Endothelial cell of umbilical vein (primary cell): ENCODE measurements around the gene PRKAG2. TPM values are rescaled to one million over a fixed set of nuclear protein-coding genes. Genes with fewer than 3 reads are reported as not detected.

ENCODE experiments used
- BruUV-seq: library from RNA; stranded (reverse); fragments of 400-500 nt; replicated peaks from 2 replicates; lab custom pipeline; 2021; lab: Mats Ljungman, UMichigan
- CTCF ChIA-PET: fragments of 300-600, 350-600 bp; sonication (Branson Sonifier 250); formaldehyde crosslinking; loops from one replicate; lab custom pipeline; 2021; ENCODE audit warnings: antibody characterized with exemption, inconsistent platforms; lab: Charles Lee
- POLR2A ChIA-PET: fragments of 300-600, 350-600 bp; sonication (Branson Sonifier 250); formaldehyde crosslinking; loops from one replicate; lab custom pipeline; 2021; ENCODE audit warnings: antibody characterized with exemption, inconsistent platforms; lab: Charles Lee
- DNase-seq: peaks from one replicate; pipeline ENCODE4 v3.0.0-alpha.2; 2011; ENCODE audit warnings: low read depth, low spot score
- FAIRE-seq: peaks from 2 replicates; lab custom pipeline; 2011; peaks lifted over from hg19 to GRCh38; lab: Jason Lieb, UNC
- H2AFZ ChIP-seq: 2 replicates; pipeline ENCODE4 v1.6.0; 2012; ENCODE audit warnings: low read depth, low read length, control low read depth, inconsistent platforms
- H3K27ac ChIP-seq: 2 replicates; pipeline ENCODE4 v1.5.1; 2011; ENCODE audit warnings: low read depth, mild to moderate bottlenecking, control low read depth, low read length, moderate library complexity; ENCODE audit not compliant: insufficient read depth
- H3K27me3 ChIP-seq, 2 experiments: 2 replicates each; pipeline versions ENCODE4 v1.6.0 to v1.6.1; 2011; ENCODE audit warnings: low read length in 2 of 2, mixed read lengths in 1 of 2; ENCODE audit not compliant: control insufficient read depth in 2 of 2, insufficient read depth in 2 of 2
- H3K36me3 ChIP-seq, 2 experiments: 2 replicates in 1 of 2; 3 replicates in 1 of 2; pipeline ENCODE4 v1.5.1; 2011; ENCODE audit warnings: low read length in 2 of 2, mild to moderate bottlenecking in 1 of 2, moderate library complexity in 1 of 2; ENCODE audit not compliant: control insufficient read depth in 2 of 2, insufficient read depth in 2 of 2; ENCODE audit errors: extremely low read depth in 1 of 2
- H3K4me1 ChIP-seq: 3 replicates; pipeline ENCODE4 v1.5.1; 2011; ENCODE audit warnings: mild to moderate bottlenecking, low read length; ENCODE audit not compliant: control insufficient read depth, insufficient read depth; ENCODE audit errors: extremely low read depth
- H3K4me2 ChIP-seq: 2 replicates; pipeline ENCODE4 v1.6.1; 2011; ENCODE audit warnings: low read length, control low read depth, mixed read lengths; ENCODE audit not compliant: insufficient read depth
- H3K4me3 ChIP-seq, 3 experiments: fragments of 200-600 bp in 1 of 3; sonication (generic), shearing (Covaris generic) in 1 of 3; replicated peaks in 1 of 3; 2 replicates each; pipeline ENCODE4 v1.5.1; 2011 to 2016; ENCODE audit warnings: control low read depth in 3 of 3, low read length in 3 of 3, mild to moderate bottlenecking in 2 of 3, inconsistent platforms in 1 of 3, low read depth in 1 of 3, moderate library complexity in 1 of 3; ENCODE audit not compliant: insufficient read depth in 1 of 3
- H3K79me2 ChIP-seq: 2 replicates; pipeline ENCODE4 v1.6.0; 2012; ENCODE audit warnings: low read length, inconsistent platforms; ENCODE audit not compliant: control insufficient read depth, insufficient read depth
- H3K9ac ChIP-seq: replicated peaks from 2 replicates; pipeline ENCODE3; 2011; ENCODE audit warnings: low read length, control low read depth; ENCODE audit not compliant: insufficient read depth; ENCODE audit errors: extremely low read depth
- H3K9me1 ChIP-seq: replicated peaks from 3 replicates; pipeline ENCODE4 v1.6.0; 2011; ENCODE audit warnings: mild to moderate bottlenecking, low read length; ENCODE audit not compliant: control insufficient read depth, insufficient read depth; ENCODE audit errors: extremely low read depth
- H3K9me3 ChIP-seq: replicated peaks from 2 replicates; pipeline ENCODE4 v1.5.1; 2012; ENCODE audit warnings: low read length, inconsistent platforms; ENCODE audit not compliant: control insufficient read depth, insufficient read depth
- H4K20me1 ChIP-seq: replicated peaks from 2 replicates; pipeline ENCODE3; 2011; ENCODE audit warnings: mild to moderate bottlenecking, low read length; ENCODE audit not compliant: control insufficient read depth, insufficient read depth; ENCODE audit errors: extremely low read depth
- CTCF ChIP-seq, 2 donors: IDR thresholded peaks; 1 replicate in 1 of 2; 2 replicates in 1 of 2; pipeline ENCODE4 v1.5.1; 2011; ENCODE audit warnings: low read length in 2 of 2, mild to moderate bottlenecking in 2 of 2, moderate library complexity in 2 of 2, control low read depth in 1 of 2, inconsistent platforms in 1 of 2, low read depth in 1 of 2; ENCODE audit not compliant: insufficient read depth in 1 of 2; ENCODE audit errors: extremely low read depth in 1 of 2
- EZH2 ChIP-seq: IDR thresholded peaks from 2 replicates; pipeline ENCODE4 v1.6.1; 2012; ENCODE audit warnings: borderline replicate concordance, low read depth, mild to moderate bottlenecking, moderate library complexity, low read length, inconsistent platforms; ENCODE audit not compliant: severe bottlenecking
- FOS ChIP-seq: IDR thresholded peaks from 2 replicates; pipeline ENCODE4 v1.6.1; 2011; ENCODE audit warnings: mild to moderate bottlenecking, low read length, moderate library complexity, borderline replicate concordance; ENCODE audit not compliant: insufficient read depth
- GATA2 ChIP-seq: IDR thresholded peaks from 2 replicates; pipeline ENCODE4 v1.7.0; 2011; ENCODE audit warnings: low read depth, mild to moderate bottlenecking, moderate library complexity, mixed read lengths, low read length; ENCODE audit not compliant: insufficient read length, insufficient read depth
- JUN ChIP-seq: IDR thresholded peaks from 2 replicates; pipeline ENCODE4 v1.6.1; 2011; ENCODE audit warnings: borderline replicate concordance, low read depth; ENCODE audit not compliant: insufficient read length, insufficient read depth
- MAX ChIP-seq: IDR thresholded peaks from 2 replicates; pipeline ENCODE4 v1.6.1; 2011; ENCODE audit not compliant: insufficient read depth, insufficient read length
- MYC ChIP-seq: IDR thresholded peaks from one replicate; pipeline ENCODE4 v1.6.1; 2011; ENCODE audit warnings: mild to moderate bottlenecking, low read depth, low read length
- POLR2A ChIP-seq: IDR thresholded peaks from 2 replicates; pipeline ENCODE4 v1.6.1; 2012; ENCODE audit warnings: low read depth, mild to moderate bottlenecking, control low read depth, low read length
- POLR2AphosphoS5 ChIP-seq: IDR thresholded peaks from 2 replicates; pipeline ENCODE4 v1.6.1; 2012; ENCODE audit warnings: low read depth, mild to moderate bottlenecking, control low read depth, low read length, moderate library complexity; ENCODE audit not compliant: insufficient read depth
- dilution Hi-C: fragments of 300-500 bp; cut with MboI; formaldehyde crosslinking; loops from one replicate; pipeline ENCODE4 v1.15.0; 2019; ENCODE audit warnings: low sequenced_read_pairs; ENCODE audit not compliant: extremely low pct_ligation_motif_present
- intact Hi-C: fragments of 100-400 bp; cut with micrococcal nuclease; formaldehyde crosslinking; loops from one replicate; pipeline ENCODE4 v1.10.0; 2022
- polyA plus RNA-seq, 4 experiments: library from polyadenylated mRNA; depleted of rRNA in 3 of 4; stranded (reverse) in 3 of 4; unstranded in 1 of 4; fragments of >200 nt; gene quantifications; 2 replicates each; pipeline versions ENCODE4 v1.2.1 to v1.2.3, GENCODE V29; 2011 to 2012; ENCODE audit warnings: missing spikeins in 1 of 4
- total RNA-seq: library from RNA; stranded (reverse); gene quantifications from 2 replicates; pipeline ENCODE4 v1.2.3, GENCODE V29; 2021

Gene PRKAG2
- total and polyA plus RNA-seq, 2 donors (not counting 3 experiments of a cell fraction or from before 2014, with no cell fraction given) = 19.3 to 51.5 TPM

- H3K27ac ChIP-seq = no peak overlapping the region
- FAIRE-seq = no peak
- H3K4me3 ChIP-seq = no peak overlapping the region
- H3K79me2 ChIP-seq = no peaks in the 10 kb centered on the region
- no peaks in the 10 kb centered on the region for H3K9me3 ChIP-seq
- peaks cover 0 to 1% of the 10 kb centered on the region in 2 experiments for H3K27me3 ChIP-seq
- intact Hi-C loops (no loop called here), dilution Hi-C loops (no loop called here)
- H3K9me1 ChIP-seq = no peaks in the 10 kb centered on the region
- DNase-seq = no peak
- TF ChIP-seq EZH2 (no peak), FOS (no peak), MAX (no peak), JUN (no peak), POLR2A (no peak), POLR2AphosphoS5 (no peak), GATA2 (no peak), CTCF (IDR thresholded peaks at IDR 0.05; ENCODE audit: extremely low read depth in 1 of 2, insufficient read depth in 1 of 2, low read depth in 1 of 2, low read length in 2 of 2) (no peak), MYC (no peak)
- H3K9ac ChIP-seq = no peak overlapping the region
- no TSS peak for BruUV-seq
- POLR2A ChIA-PET = no interaction called here
- no peak overlapping the region for H3K4me2 ChIP-seq
- CTCF ChIA-PET = no interaction called here
- no peak overlapping the region for H2AFZ ChIP-seq
- H4K20me1 ChIP-seq = no peaks in the 10 kb centered on the region
- H3K36me3 ChIP-seq = no peaks in the 10 kb centered on the region
- H3K4me1 ChIP-seq = no peaks in the 10 kb centered on the region
Observed at GRCh38 chr7:151810441-151811232, 66.3 kb downstream of the PRKAG2 start.
